ENCODE results near the gene SLC13A1.
"Not testable (repeated sequence)": the region's sequence is repeated elsewhere in the genome, so short reads cannot be mapped to it uniquely, and the experiment has no call there.

Gene SLC13A1

DNA sequence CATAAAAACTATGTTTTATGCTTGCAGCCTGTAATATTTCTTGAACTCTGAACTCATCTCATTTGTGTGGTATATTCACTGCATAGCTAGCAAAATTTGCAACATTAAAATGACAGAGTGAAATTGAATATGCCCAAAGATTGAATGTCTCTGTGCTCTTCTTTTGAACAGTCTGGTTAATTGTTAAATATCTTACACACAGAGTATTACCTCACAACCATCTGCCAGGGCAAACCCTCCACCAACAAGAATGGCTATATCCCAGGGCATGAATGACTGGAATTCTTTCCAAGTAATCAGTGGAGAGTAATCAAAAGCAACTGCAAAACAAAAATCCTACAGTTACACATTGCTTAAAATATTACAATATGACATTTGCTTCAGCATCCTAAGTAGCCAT lies 76.9 kb downstream of the SLC13A1 start:
- Histone ChIP-seq H3K9ac (ENCODE audit: low read length) (no peak overlapping the region), H3K27me3 (ENCODE audit: control insufficient read depth in 1 of 2, insufficient read depth in 2 of 2, low read length in 2 of 2) (no peaks in the 10 kb centered on the region), H3K4me1 (ENCODE audit: insufficient read depth, low read length) (no peaks in the 10 kb centered on the region), H3K9me3 (ENCODE audit: low read length) (no peaks in the 10 kb centered on the region), H3K4me3 (ENCODE audit: low read depth in 1 of 2, low read length in 2 of 2) (no peak overlapping the region), H3K36me3 (ENCODE audit: insufficient read depth, low read length) (no peaks in the 10 kb centered on the region), H3K27ac (ENCODE audit: low read depth, low read length) (no peak overlapping the region)

DNA sequence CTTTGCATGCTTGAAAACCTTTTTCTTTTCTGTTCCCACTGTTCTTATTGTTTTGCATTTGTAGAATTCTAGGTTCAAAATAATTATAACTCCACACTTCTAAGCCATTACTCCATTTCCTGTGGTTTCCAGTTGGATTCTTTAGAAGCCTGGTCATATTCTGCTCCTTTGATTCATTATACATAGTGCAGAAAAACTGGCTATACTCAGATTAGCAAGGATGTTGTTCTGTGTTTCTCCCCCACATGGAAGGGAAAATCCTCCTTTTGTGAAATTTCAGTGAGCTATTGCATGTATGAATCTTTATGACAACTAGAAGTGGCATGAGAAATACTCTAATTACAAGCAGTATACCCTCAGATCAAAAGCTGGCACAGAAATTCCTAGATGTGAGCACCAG lies 79.5 kb downstream of the SLC13A1 start:
- Histone ChIP-seq H3K9ac (ENCODE audit: low read length) (no peak overlapping the region), H3K4me1 (ENCODE audit: insufficient read depth, low read length) (no peaks in the 10 kb centered on the region), H3K27ac (ENCODE audit: low read depth, low read length) (no peak overlapping the region), H3K9me3 (ENCODE audit: low read length) (no peaks in the 10 kb centered on the region), H3K4me3 (ENCODE audit: low read depth in 1 of 2, low read length in 2 of 2) (no peak overlapping the region), H3K36me3 (ENCODE audit: insufficient read depth, low read length) (no peaks in the 10 kb centered on the region), H3K27me3 (ENCODE audit: control insufficient read depth in 1 of 2, insufficient read depth in 2 of 2, low read length in 2 of 2) (no peaks in the 10 kb centered on the region)

DNA sequence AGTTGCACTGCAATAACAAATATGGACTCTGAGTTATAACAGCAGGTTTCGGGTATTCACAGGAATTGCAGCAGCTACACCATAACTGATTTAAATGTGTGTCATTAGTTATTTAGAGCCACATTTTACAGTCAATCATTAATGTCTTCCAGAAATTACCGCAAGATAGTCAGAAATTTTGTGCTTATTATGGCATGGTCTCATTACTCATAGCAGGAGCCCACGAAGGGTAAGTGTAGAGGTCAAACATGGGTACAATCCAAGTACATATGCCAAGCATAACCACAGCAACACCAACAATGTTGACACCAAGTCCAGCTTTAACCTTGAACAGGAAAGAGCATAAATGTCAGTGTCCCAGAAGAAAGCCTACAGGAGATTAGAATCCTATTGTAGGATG lies 84.4 kb downstream of the SLC13A1 start:
- Histone ChIP-seq H3K9ac (ENCODE audit: low read length) (no peak overlapping the region), H3K4me3 (ENCODE audit: low read depth in 1 of 2, low read length in 2 of 2) (no peak overlapping the region), H3K36me3 (ENCODE audit: insufficient read depth, low read length) (no peaks in the 10 kb centered on the region), H3K4me1 (ENCODE audit: insufficient read depth, low read length) (no peaks in the 10 kb centered on the region), H3K27ac (ENCODE audit: low read depth, low read length) (no peak overlapping the region), H3K27me3 (ENCODE audit: control insufficient read depth in 1 of 2, insufficient read depth in 2 of 2, low read length in 2 of 2) (no peaks in the 10 kb centered on the region), H3K9me3 (ENCODE audit: low read length) (no peaks in the 10 kb centered on the region)

DNA sequence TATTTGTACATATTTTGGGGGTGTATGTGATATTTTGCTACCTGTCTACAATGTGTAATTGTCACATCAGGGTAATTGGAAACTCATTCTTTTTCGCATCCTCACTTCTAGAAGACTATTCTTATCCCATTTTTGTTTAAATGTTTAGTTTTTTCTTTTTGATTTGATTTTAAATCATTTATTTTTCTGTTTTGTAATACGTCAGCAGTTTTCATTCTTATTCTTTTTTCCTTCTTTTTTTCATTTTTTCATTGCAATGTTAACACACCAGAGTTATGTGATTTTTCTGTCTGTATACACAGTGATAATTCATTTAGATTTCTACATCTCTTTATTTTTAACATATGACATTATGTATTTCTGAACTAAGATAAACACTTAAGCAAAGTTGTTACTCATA lies 85.5 kb downstream of the SLC13A1 start:
- no peaks in the 10 kb centered on the region for H3K36me3 ChIP-seq (ENCODE audit: insufficient read depth, low read length)
- no peak overlapping the region for H3K27ac ChIP-seq (ENCODE audit: low read depth, low read length)
- H3K4me3 ChIP-seq (ENCODE audit: low read depth in 1 of 2, low read length in 2 of 2) = no peak overlapping the region
- H3K27me3 ChIP-seq (ENCODE audit: control insufficient read depth in 1 of 2, insufficient read depth in 2 of 2, low read length in 2 of 2) = no peaks in the 10 kb centered on the region
- no peaks in the 10 kb centered on the region for H3K9me3 ChIP-seq (ENCODE audit: low read length)
- no peak overlapping the region for H3K9ac ChIP-seq (ENCODE audit: low read length)
- no peaks in the 10 kb centered on the region for H3K4me1 ChIP-seq (ENCODE audit: insufficient read depth, low read length)

DNA sequence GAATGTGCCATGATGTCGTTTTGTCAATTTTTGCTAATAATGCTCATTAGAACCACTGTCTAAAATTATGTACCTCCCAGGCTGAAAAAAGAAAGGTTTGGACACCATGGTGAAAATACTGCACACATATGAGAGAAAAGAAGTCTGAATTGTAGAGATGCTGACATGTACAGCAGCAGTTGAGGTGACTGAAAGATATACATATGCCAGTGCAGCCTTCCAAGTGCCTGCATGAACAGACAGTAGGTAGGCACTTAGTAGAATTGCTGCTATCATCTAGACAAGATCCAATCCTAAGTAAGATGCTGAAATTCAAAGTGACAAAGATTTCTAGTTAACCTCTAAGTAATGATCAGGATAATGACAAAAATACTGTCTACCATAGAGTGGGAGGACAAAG lies 86.9 kb downstream of the SLC13A1 start:
- Histone ChIP-seq H3K36me3 (ENCODE audit: insufficient read depth, low read length) (no peaks in the 10 kb centered on the region), H3K4me1 (ENCODE audit: insufficient read depth, low read length) (no peaks in the 10 kb centered on the region), H3K9ac (ENCODE audit: low read length) (no peak overlapping the region), H3K4me3 (ENCODE audit: low read depth in 1 of 2, low read length in 2 of 2) (no peak overlapping the region), H3K27ac (ENCODE audit: low read depth, low read length) (no peak overlapping the region), H3K27me3 (ENCODE audit: control insufficient read depth in 1 of 2, insufficient read depth in 2 of 2, low read length in 2 of 2) (no peaks in the 10 kb centered on the region), H3K9me3 (ENCODE audit: low read length) (no peaks in the 10 kb centered on the region)

DNA sequence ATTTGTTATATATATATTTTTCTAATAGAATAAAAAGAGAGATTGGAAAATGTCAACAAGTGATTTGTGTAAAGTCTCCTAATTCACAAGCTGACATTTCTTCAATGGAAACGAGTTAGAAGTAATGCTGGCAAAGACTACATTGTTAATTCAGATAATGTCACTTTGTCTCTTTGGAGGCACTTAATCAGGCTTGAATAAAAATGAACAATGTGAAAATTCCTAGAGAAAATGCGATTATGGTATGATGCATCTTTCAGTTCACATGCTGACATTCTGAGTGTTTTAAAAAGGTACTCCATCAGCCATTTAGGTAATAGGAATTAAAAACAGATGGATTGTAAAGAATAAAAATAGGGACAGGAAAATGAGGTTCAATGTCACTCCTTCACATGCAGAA lies 100.1 kb downstream of the SLC13A1 start:
- Histone ChIP-seq H3K9me3 (ENCODE audit: low read length) (no peaks in the 10 kb centered on the region), H3K27me3 (ENCODE audit: control insufficient read depth in 1 of 2, insufficient read depth in 2 of 2, low read length in 2 of 2) (no peaks in the 10 kb centered on the region), H3K27ac (ENCODE audit: low read depth, low read length) (no peak overlapping the region), H3K4me3 (ENCODE audit: low read depth in 1 of 2, low read length in 2 of 2) (no peak overlapping the region), H3K9ac (ENCODE audit: low read length) (no peak overlapping the region), H3K4me1 (ENCODE audit: insufficient read depth, low read length) (no peaks in the 10 kb centered on the region), H3K36me3 (ENCODE audit: insufficient read depth, low read length) (no peaks in the 10 kb centered on the region)

DNA sequence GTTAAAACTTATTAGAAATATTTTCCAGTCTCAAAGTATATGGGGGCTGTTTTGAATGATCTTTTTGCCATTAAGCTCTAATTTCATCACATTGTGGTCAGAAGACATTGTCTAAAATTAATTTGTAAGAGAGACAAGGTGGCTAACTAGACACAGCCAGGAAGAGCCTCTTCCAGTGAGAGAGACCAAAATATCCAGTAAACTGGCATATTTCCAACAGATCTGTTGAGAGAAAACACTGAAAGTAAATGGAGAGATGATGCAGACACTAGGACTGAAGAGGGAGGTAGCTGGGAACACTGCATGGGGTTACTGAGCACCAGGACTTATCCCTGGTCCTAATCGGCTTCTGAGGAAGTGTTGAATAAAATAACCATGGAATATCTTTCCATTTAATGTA lies 102.8 kb downstream of the SLC13A1 start:
- Histone ChIP-seq H3K4me1 (ENCODE audit: insufficient read depth, low read length) (no peaks in the 10 kb centered on the region), H3K27me3 (ENCODE audit: control insufficient read depth in 1 of 2, insufficient read depth in 2 of 2, low read length in 2 of 2) (no peaks in the 10 kb centered on the region), H3K27ac (ENCODE audit: low read depth, low read length) (no peak overlapping the region), H3K9me3 (ENCODE audit: low read length) (no peaks in the 10 kb centered on the region), H3K4me3 (ENCODE audit: low read depth in 1 of 2, low read length in 2 of 2) (no peak overlapping the region), H3K36me3 (ENCODE audit: insufficient read depth, low read length) (no peaks in the 10 kb centered on the region), H3K9ac (ENCODE audit: low read length) (no peak overlapping the region)

DNA sequence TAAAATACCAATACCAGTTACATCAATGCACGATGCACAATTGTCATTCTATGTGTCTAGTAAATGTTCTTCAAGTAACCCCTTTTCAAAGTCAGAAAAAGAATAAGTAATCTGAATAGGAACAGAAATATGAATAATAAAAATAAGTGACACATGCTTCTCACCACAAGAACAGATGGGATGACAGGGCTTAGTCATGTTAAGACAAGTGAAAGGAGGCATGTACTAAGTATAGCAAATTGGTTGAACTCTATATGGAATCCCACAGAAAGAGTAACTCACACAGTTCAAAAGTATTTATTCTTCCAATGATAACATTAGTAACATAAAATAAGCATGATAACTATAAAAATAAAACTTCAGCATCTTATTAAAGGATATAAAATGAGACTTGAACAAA lies 103.3 kb downstream of the SLC13A1 start:
- Histone ChIP-seq H3K27ac (ENCODE audit: low read depth, low read length) (no peak overlapping the region), H3K9me3 (ENCODE audit: low read length) (no peaks in the 10 kb centered on the region), H3K36me3 (ENCODE audit: insufficient read depth, low read length) (no peaks in the 10 kb centered on the region), H3K4me3 (ENCODE audit: low read depth in 1 of 2, low read length in 2 of 2) (no peak overlapping the region), H3K9ac (ENCODE audit: low read length) (no peak overlapping the region), H3K27me3 (ENCODE audit: control insufficient read depth in 1 of 2, insufficient read depth in 2 of 2, low read length in 2 of 2) (no peaks in the 10 kb centered on the region), H3K4me1 (ENCODE audit: insufficient read depth, low read length) (no peaks in the 10 kb centered on the region)

DNA sequence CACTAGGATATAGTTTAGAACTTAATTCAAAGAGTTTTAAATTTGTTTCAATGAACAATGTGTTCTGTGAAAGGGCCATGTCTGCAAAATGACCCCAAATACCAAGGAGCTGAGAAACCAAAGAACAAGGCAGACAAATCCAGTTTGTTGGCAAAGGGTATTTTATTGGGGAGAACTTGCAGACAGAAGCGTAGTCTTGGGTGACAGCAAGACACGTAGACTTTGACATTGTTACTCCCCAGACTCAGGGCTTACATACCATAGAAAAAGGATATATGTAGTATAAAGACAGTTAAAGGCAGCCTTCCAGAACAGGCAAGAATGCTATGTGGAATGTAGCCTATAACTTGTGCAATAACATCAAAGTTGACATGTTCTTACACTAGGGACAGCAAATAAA lies 109.3 kb downstream of the SLC13A1 start:
- Histone ChIP-seq H3K4me3 (ENCODE audit: low read depth in 1 of 2, low read length in 2 of 2) (no peak overlapping the region), H3K9ac (ENCODE audit: low read length) (no peak overlapping the region), H3K4me1 (ENCODE audit: insufficient read depth, low read length) (no peaks in the 10 kb centered on the region), H3K36me3 (ENCODE audit: insufficient read depth, low read length) (no peaks in the 10 kb centered on the region), H3K27ac (ENCODE audit: low read depth, low read length) (no peak overlapping the region), H3K27me3 (ENCODE audit: control insufficient read depth in 1 of 2, insufficient read depth in 2 of 2, low read length in 2 of 2) (no peaks in the 10 kb centered on the region), H3K9me3 (ENCODE audit: low read length) (no peaks in the 10 kb centered on the region)

DNA sequence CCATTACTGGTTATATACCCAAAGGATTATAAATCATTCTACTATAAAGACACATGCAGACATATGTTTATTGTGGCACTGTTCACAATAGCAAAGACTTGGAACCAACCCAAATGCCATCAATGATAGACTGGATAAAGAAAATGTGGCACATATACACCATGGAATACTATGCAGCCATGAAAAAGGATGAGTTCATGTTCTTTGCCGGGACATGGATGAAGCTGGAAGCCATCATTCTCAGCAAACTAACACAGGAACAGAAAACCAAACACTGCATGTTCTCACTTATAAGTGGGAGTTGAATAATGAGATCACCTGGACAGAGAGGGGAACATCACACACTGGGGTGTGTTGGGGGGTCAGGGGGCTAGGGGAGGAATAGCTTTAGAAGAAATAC lies 112.9 kb downstream of the SLC13A1 start:
- H3K27ac ChIP-seq (ENCODE audit: low read depth, low read length); H3K36me3 ChIP-seq (ENCODE audit: insufficient read depth, low read length); H3K9ac ChIP-seq (ENCODE audit: low read length); H3K4me1 ChIP-seq (ENCODE audit: insufficient read depth, low read length); H3K9me3 ChIP-seq (ENCODE audit: low read length); H3K4me3 ChIP-seq (ENCODE audit: low read depth in 1 of 2, low read length in 2 of 2); H3K27me3 ChIP-seq (ENCODE audit: control insufficient read depth in 1 of 2, insufficient read depth in 2 of 2, low read length in 2 of 2): not testable (repeated sequence)

DNA sequence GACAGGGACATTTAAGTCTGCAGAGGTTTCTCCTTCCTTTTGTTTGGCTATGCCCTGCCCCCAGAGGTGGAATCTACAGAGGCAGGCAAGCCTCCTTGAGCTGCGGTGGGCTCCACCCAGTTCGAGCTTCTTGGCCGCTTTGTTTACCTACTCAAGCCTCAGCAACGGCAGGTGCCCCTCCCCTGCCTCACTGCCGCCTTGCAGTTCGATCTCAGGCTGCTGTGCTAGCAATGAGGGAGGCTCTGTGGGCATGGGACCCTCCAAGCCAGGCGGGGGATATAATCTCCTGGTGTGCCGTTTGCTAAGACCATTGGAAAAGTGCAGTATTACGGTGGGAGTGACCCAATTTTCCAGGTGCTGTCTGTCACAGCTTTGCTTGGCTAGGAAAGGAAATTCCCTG lies 114.9 kb downstream of the SLC13A1 start:
- not testable (repeated sequence) for H3K36me3 ChIP-seq (ENCODE audit: insufficient read depth, low read length); H3K27ac ChIP-seq (ENCODE audit: low read depth, low read length); H3K9me3 ChIP-seq (ENCODE audit: low read length); H3K4me3 ChIP-seq (ENCODE audit: low read depth in 1 of 2, low read length in 2 of 2); H3K9ac ChIP-seq (ENCODE audit: low read length); H3K4me1 ChIP-seq (ENCODE audit: insufficient read depth, low read length); H3K27me3 ChIP-seq (ENCODE audit: control insufficient read depth in 1 of 2, insufficient read depth in 2 of 2, low read length in 2 of 2)

DNA sequence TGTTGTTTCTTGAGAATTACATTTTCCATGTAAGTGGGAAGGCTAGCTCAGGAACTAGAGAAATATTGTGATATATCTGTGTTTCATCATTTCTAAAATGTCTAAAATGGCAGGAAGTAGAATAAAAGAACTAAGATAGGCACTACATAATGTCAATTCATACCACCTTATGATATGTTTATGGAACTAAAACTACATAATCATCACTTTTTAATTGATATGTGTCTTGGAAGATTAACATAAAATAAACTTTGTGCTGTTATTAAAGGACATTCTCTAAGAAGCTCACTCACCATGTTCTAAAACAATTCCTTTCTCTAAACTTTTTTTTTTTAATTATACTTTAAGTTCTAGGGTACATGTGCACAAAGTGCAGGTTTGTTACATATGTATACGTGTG lies 120.7 kb downstream of the SLC13A1 start:
- no peaks in the 10 kb centered on the region for H3K36me3 ChIP-seq (ENCODE audit: insufficient read depth, low read length)
- no peaks in the 10 kb centered on the region for H3K4me1 ChIP-seq (ENCODE audit: insufficient read depth, low read length)
- no peak overlapping the region for H3K27ac ChIP-seq (ENCODE audit: low read depth, low read length)
- H3K9me3 ChIP-seq (ENCODE audit: low read length) = no peaks in the 10 kb centered on the region
- H3K4me3 ChIP-seq (ENCODE audit: low read depth in 1 of 2, low read length in 2 of 2) = no peak overlapping the region
- no peak overlapping the region for H3K9ac ChIP-seq (ENCODE audit: low read length)
- H3K27me3 ChIP-seq (ENCODE audit: control insufficient read depth in 1 of 2, insufficient read depth in 2 of 2, low read length in 2 of 2) = no peaks in the 10 kb centered on the region

All from muscle layer of colon (tissue), 2 donors.